OCI-LY3 (cell line): ENCODE measurements around the gene ZNF365.

Experiments used
- CTCF ChIP-seq: fragments of 200-600, 300-600 bp; sonication (generic); IDR thresholded peaks from 2 replicates; pipeline ENCODE4 v1.5.1; 2014; ENCODE audit warnings: antibody characterized with exemption, low read length, low read depth
- EZH2phosphoT487 ChIP-seq: fragments of 200-600 bp; shearing (Covaris generic); IDR thresholded peaks from 2 replicates; pipeline ENCODE4 v1.6.1; 2018; ENCODE audit warnings: antibody characterized with exemption, mixed run types, low read depth

- TF ChIP-seq EZH2phosphoT487 = no peak
- TF ChIP-seq CTCF = no peak
Observed at GRCh38 chr10:62379394-62379793, 5.2 kb downstream of the ZNF365 start.
